Stimulated activated CD4-positive, alpha-beta T cell treated with anti-CD3 and anti-CD28 coated beads, Interleukin-15, amount 100 ng/mL, for 24 hours (primary cell): Measurements from ENCODE around the gene RAP1GDS1.

ENCODE experiments used
- DNase-seq: peaks from one replicate; pipeline ENCODE4 v3.0.0-alpha.2; 2020

Gene RAP1GDS1

GRCh38 chr4:98491899-98492559 is 230.8 kb downstream of the RAP1GDS1 start:
- no peak for DNase-seq

GRCh38 chr4:98493296-98493695 is 232.1 kb downstream of the RAP1GDS1 start:
- no peak for DNase-seq
